ENCODE measurements around the gene PHF5A.

Gene PHF5A

GRCh38 chr22:41468381-41469217 is at the start of gene PHF5A, which contains the start of gene ACO2:
TSS of gene PHF5A (minus strand) at chr22:41468692. CDS start at chr22:41468653, 39 bp downstream.
TSS of gene ACO2 (plus strand) at chr22:41469117. CDS start at chr22:41469147, 30 bp downstream.
- Histone ChIP-seq H3K9me3 (replicated peaks in 1 of 11) (no peaks in the 10 kb centered on the region), H3K4me1 (peaks cover 29 to 40% (median 37%) of the 10 kb centered on the region in 10 experiments), H3K36me3 (peaks cover 58 to 76% (median 69%) of the 10 kb centered on the region in 11 experiments), H3K4me2 (peak within 1 kb of the TSS; percentile 82 to 97 (median 95)), H3K9ac (peak within 1 kb of the TSS; percentile 89 to 97 (median 92)), H4K20me1 (peaks cover 4 to 62% (median 21%) of the 10 kb centered on the region in 11 experiments; a peak in 15 of 22 replicates), H3K27me3 (no peaks in the 10 kb centered on the region), H3K27ac (peak within 1 kb of the TSS; percentile 88 to 99 (median 96)), H3K4me3 (peak within 1 kb of the TSS; percentile 80 to 97 (median 88))
- no peak for TF ChIP-seq Cebpa-rat (IDR thresholded peaks at IDR 0.05)

- H3K9me3 ChIP-seq (replicated peaks in 1 of 11), result no peaks in the 10 kb centered on the region
- peaks cover 79 to 100% (median 89%) of the 10 kb centered on the region in 11 experiments for H3K36me3 ChIP-seq
These were observed 49.5 kb upstream of the PHF5A start for GRCh38 chr22:41518048-41518347.

GRCh38 chr22:41517172-41518047 is 48.9 kb upstream of the PHF5A start:
- Histone ChIP-seq H3K9me3 (replicated peaks in 1 of 11) (no peaks in the 10 kb centered on the region), H3K36me3 (peaks cover 80 to 100% (median 89%) of the 10 kb centered on the region in 11 experiments), H3K4me1 (no peaks in the 10 kb centered on the region), H3K4me2 (no peak overlapping the region), H3K27me3 (no peaks in the 10 kb centered on the region), H3K9ac (0 out of 22 replicates have a peak overlapping the region, but pooled peaks of 1 of the 11 experiments have one; percentile 8), H3K4me3 (no peak overlapping the region), H3K27ac (no peak overlapping the region), H4K20me1 (peaks cover 0 to 82% (median 37%) of the 10 kb centered on the region in 11 experiments; a peak in 17 of 22 replicates)
- no peak for TF ChIP-seq Cebpa-rat (IDR thresholded peaks at IDR 0.05)

More at GRCh38 chr22:41518048-41518347, 49.5 kb upstream of the PHF5A start:
- Histone ChIP-seq H3K4me3 (no peak overlapping the region), H3K4me2 (no peak overlapping the region), H3K27me3 (no peaks in the 10 kb centered on the region), H3K27ac (no peak overlapping the region), H3K9ac (0 out of 22 replicates have a peak overlapping the region, but pooled peaks of 1 of the 11 experiments have one; percentile 8), H3K4me1 (no peaks in the 10 kb centered on the region), H4K20me1 (peaks cover 0 to 82% (median 35%) of the 10 kb centered on the region in 11 experiments; a peak in 17 of 22 replicates)
- no peak for TF ChIP-seq Cebpa-rat (IDR thresholded peaks at IDR 0.05)

GRCh38 chr22:41516462-41516861 is 48.0 kb upstream of the PHF5A start:
- no peaks in the 10 kb centered on the region for H3K27me3 ChIP-seq
- peaks cover 87 to 100% (median 94%) of the 10 kb centered on the region in 11 experiments for H3K36me3 ChIP-seq
- no peak for TF ChIP-seq Cebpa-rat (IDR thresholded peaks at IDR 0.05)
- no peak overlapping the region for H3K9ac ChIP-seq
- H3K4me1 ChIP-seq, result no peaks in the 10 kb centered on the region
- H3K9me3 ChIP-seq (replicated peaks in 1 of 11), result no peaks in the 10 kb centered on the region
- no peak overlapping the region for H3K4me3 ChIP-seq
- no peak overlapping the region for H3K27ac ChIP-seq
- no peak overlapping the region for H3K4me2 ChIP-seq
- H4K20me1 ChIP-seq, result peaks cover 0 to 85% (median 37%) of the 10 kb centered on the region in 11 experiments; a peak in 16 of 22 replicates

- H3K4me2 ChIP-seq, result no peak overlapping the region
- H3K9ac ChIP-seq, result no peak overlapping the region
- H3K36me3 ChIP-seq, result peaks cover 95 to 100% (median 98%) of the 10 kb centered on the region in 11 experiments
These were observed 44.9 kb upstream of the PHF5A start for GRCh38 chr22:41513391-41513790.

GRCh38 chr22:41512421-41513194 is 44.1 kb upstream of the PHF5A start:
- H3K4me1 ChIP-seq, result peaks cover 0 to 3% (median 0%) of the 10 kb centered on the region in 10 experiments; a peak in 2 of 20 replicates
- no peaks in the 10 kb centered on the region for H3K27me3 ChIP-seq
- H3K9ac ChIP-seq, result no peak overlapping the region
- H3K36me3 ChIP-seq, result peaks cover 95 to 100% (median 99%) of the 10 kb centered on the region in 11 experiments
- TF ChIP-seq Cebpa-rat (IDR thresholded peaks at IDR 0.05), result no peak
- no peak overlapping the region for H3K27ac ChIP-seq
- H3K4me3 ChIP-seq, result no peak overlapping the region
- no peaks in the 10 kb centered on the region for H3K9me3 ChIP-seq (replicated peaks in 1 of 11)
- no peak overlapping the region for H3K4me2 ChIP-seq
- H4K20me1 ChIP-seq, result peaks cover 4 to 99% (median 59%) of the 10 kb centered on the region in 11 experiments; a peak in 19 of 22 replicates

More at GRCh38 chr22:41513391-41513790, 44.9 kb upstream of the PHF5A start:
- Histone ChIP-seq H3K4me3 (no peak overlapping the region), H4K20me1 (peaks cover 3 to 98% (median 57%) of the 10 kb centered on the region in 11 experiments; a peak in 17 of 22 replicates), H3K27ac (no peak overlapping the region), H3K27me3 (no peaks in the 10 kb centered on the region), H3K9me3 (replicated peaks in 1 of 11) (no peaks in the 10 kb centered on the region), H3K4me1 (no peaks in the 10 kb centered on the region)
- TF ChIP-seq Cebpa-rat (IDR thresholded peaks at IDR 0.05), result no peak

GRCh38 chr22:41511521-41511968 is 43.1 kb upstream of the PHF5A start:
- TF ChIP-seq Cebpa-rat (IDR thresholded peaks at IDR 0.05), result no peak
- Histone ChIP-seq H3K4me1 (peaks cover 0 to 5% (median 0%) of the 10 kb centered on the region in 10 experiments; a peak in 2 of 20 replicates), H3K9ac (0 out of 22 replicates have a peak overlapping the region, but pooled peaks of 1 of the 11 experiments have one; percentile 5), H3K36me3 (peaks cover 94 to 100% (median 99%) of the 10 kb centered on the region in 11 experiments), H3K4me2 (no peak overlapping the region), H3K27ac (no peak overlapping the region), H3K27me3 (no peaks in the 10 kb centered on the region), H3K9me3 (replicated peaks in 1 of 11) (no peaks in the 10 kb centered on the region), H4K20me1 (peaks cover 6 to 99% (median 70%) of the 10 kb centered on the region in 11 experiments; a peak in 19 of 22 replicates), H3K4me3 (no peak overlapping the region)

- H3K36me3 ChIP-seq, result peaks cover 73 to 96% (median 88%) of the 10 kb centered on the region in 11 experiments
These were observed 40.3 kb upstream of the PHF5A start for GRCh38 chr22:41508770-41509170.

More at GRCh38 chr22:41508770-41509170, 40.3 kb upstream of the PHF5A start:
- peaks cover 11 to 99% (median 78%) of the 10 kb centered on the region in 11 experiments; a peak in 20 of 22 replicates for H4K20me1 ChIP-seq
- no peak overlapping the region for H3K4me3 ChIP-seq
- H3K27me3 ChIP-seq, result no peaks in the 10 kb centered on the region
- H3K27ac ChIP-seq, result no peak overlapping the region
- no peak overlapping the region; a peak in 1 of 22 replicates for H3K9ac ChIP-seq
- no peaks in the 10 kb centered on the region for H3K9me3 ChIP-seq (replicated peaks in 1 of 11)
- no peak overlapping the region for H3K4me2 ChIP-seq
- H3K4me1 ChIP-seq, result peaks cover 11 to 28% (median 18%) of the 10 kb centered on the region in 10 experiments
- no peak for TF ChIP-seq Cebpa-rat (IDR thresholded peaks at IDR 0.05)

Data from BLaER1 treated with 17β-estradiol and CSF1 and Interleukin-3, amounts not matched to agents 10 nM and 100 nM (cell line).